Spleen (tissue), 7 donors: ENCODE data around the gene AIRE.
"Not testable (repeated sequence)": the region's sequence is repeated elsewhere in the genome, so short reads cannot be mapped to it uniquely, and the experiment has no call there.

ENCODE experiments used
- POLR2AphosphoS5 ChIP-seq, 3 donors: sonication (generic); formaldehyde crosslinking; IDR thresholded peaks; one replicate each; pipeline ENCODE4 v1.5.1; 2017; ENCODE audit warnings: antibody characterized with exemption in 3 of 3
- TF ChIP-seq, protein P1 (sequence below), 11 experiments: fragments of 200-600 bp in 7 of 11; fragments of 450-650 bp in 4 of 11; sonication (generic) in 4 of 11; IDR thresholded peaks in 8 of 11; conservative IDR thresholded peaks in 3 of 11; 1 replicate in 7 of 11; 2 replicates in 4 of 11; pipeline versions ENCODE4 v1.4.0 to v1.8.0; 2016 to 2021; ENCODE audit warnings: antibody characterized with exemption in 11 of 11, inconsistent platforms in 4 of 11, mild to moderate bottlenecking in 1 of 11
- donor health status: DM: no; HTN: no; CAD: no; lungs with moderate emphysema.
- donor health status: DM: no; HTN: no; CAD: no.
- donor health status: DM: no; HTN: no; CAD: no.

DNA sequence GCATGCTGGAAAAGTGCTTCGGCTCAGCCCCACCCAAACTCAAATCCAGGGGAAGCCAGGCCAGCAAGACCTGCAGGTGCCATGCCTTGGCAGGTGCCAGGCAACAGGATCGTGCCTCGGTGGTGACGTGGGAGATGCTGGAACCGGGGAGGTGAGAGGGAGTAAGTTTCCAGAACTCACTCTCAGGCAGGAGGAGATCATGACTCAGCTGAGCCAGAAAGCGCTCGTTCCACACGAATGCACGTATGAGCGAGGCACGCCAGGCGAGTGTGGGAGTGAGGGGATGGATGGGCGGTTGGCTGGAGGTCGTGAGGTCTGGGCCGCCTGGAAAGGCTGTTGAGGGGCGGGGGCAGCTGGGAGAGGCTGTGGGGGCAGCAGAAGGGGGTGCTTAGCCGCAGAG, 37.8 kb upstream of the AIRE start:
- TF ChIP-seq, protein P1, sequence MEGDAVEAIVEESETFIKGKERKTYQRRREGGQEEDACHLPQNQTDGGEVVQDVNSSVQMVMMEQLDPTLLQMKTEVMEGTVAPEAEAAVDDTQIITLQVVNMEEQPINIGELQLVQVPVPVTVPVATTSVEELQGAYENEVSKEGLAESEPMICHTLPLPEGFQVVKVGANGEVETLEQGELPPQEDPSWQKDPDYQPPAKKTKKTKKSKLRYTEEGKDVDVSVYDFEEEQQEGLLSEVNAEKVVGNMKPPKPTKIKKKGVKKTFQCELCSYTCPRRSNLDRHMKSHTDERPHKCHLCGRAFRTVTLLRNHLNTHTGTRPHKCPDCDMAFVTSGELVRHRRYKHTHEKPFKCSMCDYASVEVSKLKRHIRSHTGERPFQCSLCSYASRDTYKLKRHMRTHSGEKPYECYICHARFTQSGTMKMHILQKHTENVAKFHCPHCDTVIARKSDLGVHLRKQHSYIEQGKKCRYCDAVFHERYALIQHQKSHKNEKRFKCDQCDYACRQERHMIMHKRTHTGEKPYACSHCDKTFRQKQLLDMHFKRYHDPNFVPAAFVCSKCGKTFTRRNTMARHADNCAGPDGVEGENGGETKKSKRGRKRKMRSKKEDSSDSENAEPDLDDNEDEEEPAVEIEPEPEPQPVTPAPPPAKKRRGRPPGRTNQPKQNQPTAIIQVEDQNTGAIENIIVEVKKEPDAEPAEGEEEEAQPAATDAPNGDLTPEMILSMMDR (IDR thresholded peaks at IDR 0.05 in 8 of 11, conservative IDR thresholded peaks at IDR 0.05 in 3 of 11) = not testable (repeated sequence)
- TF ChIP-seq POLR2AphosphoS5 (IDR thresholded peaks at IDR 0.05) = not testable (repeated sequence)
